HG03571 (cell line): ENCODE data around the gene CCDC183.
"Not testable (repeated sequence)": the region's sequence is repeated elsewhere in the genome, so short reads cannot be mapped to it uniquely, and the experiment has no call there.

ENCODE experiments used
- ATAC-seq: cut with Tn5 transposase; IDR thresholded peaks from one replicate; pipeline ENCODE4 v1.9.1; 2021; ENCODE audit not compliant: unreplicated experiment

CCDC183 gene

GRCh38 chr9:136837146-136837855 is 41.2 kb downstream of the CCDC183 start:
- ATAC-seq = no peak

GRCh38 chr9:136837856-136838277 is 41.7 kb downstream of the CCDC183 start:
- ATAC-seq = not testable (repeated sequence)

- ATAC-seq = no peak
Observed at GRCh38 chr9:136838314-136839228, 42.4 kb downstream of the CCDC183 start.

GRCh38 chr9:136839229-136840139 is 43.3 kb downstream of the CCDC183 start:
- ATAC-seq = no peak

GRCh38 chr9:136840140-136840876 is 44.2 kb downstream of the CCDC183 start:
- ATAC-seq = no peak

- ATAC-seq = no peak
Observed at GRCh38 chr9:136840877-136841645, 44.9 kb downstream of the CCDC183 start.

GRCh38 chr9:136841646-136842379 is 45.7 kb downstream of the CCDC183 start:
- ATAC-seq = not testable (repeated sequence)

- ATAC-seq = peak; percentile 58
Observed at GRCh38 chr9:136842380-136842948, 46.3 kb downstream of the CCDC183 start, which contains the start of gene AJM1. Gene AJM1, plus strand, starts transcription at chr9:136842478. Its CDS starts 1,937 bp downstream, at chr9:136844415.

- not testable (repeated sequence) for ATAC-seq
Observed at GRCh38 chr9:136843159-136843800, 47.1 kb downstream of the CCDC183 start.

GRCh38 chr9:136843801-136844740 is 47.9 kb downstream of the CCDC183 start:
- ATAC-seq = not testable (repeated sequence)

- ATAC-seq = no peak
Observed at GRCh38 chr9:136844761-136845464, 48.8 kb downstream of the CCDC183 start.

GRCh38 chr9:136845465-136846260 is 49.5 kb downstream of the CCDC183 start:
- ATAC-seq = no peak

GRCh38 chr9:136846376-136847087 is 50.4 kb downstream of the CCDC183 start:
- no peak for ATAC-seq

GRCh38 chr9:136847088-136847825 is 51.1 kb downstream of the CCDC183 start:
- no peak for ATAC-seq
